GM21528 (cell line): ENCODE measurements around the gene FAM118B.
"Not testable (repeated sequence)": the region's sequence is repeated elsewhere in the genome, so short reads cannot be mapped to it uniquely, and the experiment has no call there.

ENCODE experiments used
- ATAC-seq: cut with Tn5 transposase; IDR thresholded peaks from one replicate; pipeline ENCODE4 v1.9.1; 2021; ENCODE audit warnings: mild to moderate bottlenecking, moderate library complexity; ENCODE audit not compliant: unreplicated experiment, low FRiP score

Gene FAM118B

DNA sequence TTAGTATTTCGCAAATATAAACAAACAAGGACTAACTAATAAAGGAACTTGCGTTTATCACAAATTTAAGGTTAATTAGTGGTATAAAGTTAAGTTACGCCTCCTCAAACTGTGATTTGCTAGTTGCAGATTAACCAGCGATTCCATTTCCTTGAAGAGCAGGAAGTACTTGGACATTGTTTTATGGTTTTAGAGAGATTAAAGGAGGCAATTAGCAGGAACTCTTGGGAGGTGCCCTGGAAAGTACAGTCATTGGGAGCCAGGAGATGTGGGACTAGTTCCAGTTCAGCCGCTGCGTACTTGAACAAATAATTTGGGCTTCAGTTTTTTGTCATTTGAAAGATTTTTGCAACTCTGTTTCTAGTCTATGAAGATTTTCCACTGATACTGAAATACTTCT, 3.3 kb downstream of the FAM118B start:
- ATAC-seq, result no peak

DNA sequence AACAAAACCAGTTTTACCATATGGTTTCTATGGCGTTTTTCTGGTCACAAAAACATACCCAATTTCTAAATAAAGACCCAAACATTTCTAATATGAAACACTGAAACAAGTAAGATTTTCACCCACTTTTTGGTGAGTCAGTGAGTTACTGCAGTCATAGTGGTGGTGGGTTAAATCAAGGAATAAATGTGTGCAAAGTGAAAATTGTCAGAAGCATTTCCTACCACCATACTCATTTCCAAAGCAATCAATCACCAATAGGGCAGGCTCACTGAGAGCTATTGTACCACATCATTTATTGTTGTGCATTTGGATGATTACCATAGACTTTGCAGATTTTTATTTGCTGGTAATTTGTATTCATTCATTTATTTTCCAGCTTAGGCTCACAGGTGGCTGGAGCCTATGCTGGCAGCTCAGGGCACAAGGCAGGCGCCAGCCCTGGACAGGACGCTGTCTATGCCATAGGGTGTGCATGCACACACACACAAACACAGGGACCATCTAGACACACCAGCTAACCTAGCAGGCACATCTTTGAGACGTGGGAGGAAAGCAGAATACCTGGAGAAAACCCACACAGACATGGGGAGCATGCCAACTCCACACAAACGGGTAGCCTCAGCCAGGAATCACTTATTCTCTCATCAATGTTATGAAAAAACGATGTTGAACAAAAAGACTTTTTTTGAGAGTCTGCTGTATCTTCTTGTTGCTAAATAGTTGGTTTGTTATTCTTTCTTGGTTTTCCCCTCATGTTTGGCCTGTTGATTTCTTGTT, 5.1 kb downstream of the FAM118B start:
- ATAC-seq, result no peak

DNA sequence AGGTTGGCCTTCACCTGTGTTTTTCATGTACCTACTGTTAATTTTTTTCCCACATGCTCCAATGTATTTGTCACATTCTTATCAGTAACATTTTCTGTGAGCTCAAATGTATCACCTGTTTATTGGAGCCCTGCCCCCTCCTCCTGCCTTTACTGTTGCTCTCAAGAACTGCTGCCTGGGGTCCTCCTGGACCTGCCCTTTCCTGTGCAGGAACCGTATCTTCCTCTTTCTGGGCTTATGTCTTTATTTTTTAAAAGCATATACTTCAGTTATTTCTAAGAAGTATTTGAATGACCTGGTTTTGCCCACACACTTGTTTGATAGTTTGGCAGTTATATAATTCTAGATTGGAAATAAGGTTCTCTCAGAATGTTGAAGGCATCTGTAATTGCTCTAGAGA, 5.9 kb downstream of the FAM118B start:
- ATAC-seq, result no peak

- ATAC-seq, result no peak
These were observed 8.0 kb downstream of the FAM118B start for GRCh38 chr11:126219547-126219946.

DNA sequence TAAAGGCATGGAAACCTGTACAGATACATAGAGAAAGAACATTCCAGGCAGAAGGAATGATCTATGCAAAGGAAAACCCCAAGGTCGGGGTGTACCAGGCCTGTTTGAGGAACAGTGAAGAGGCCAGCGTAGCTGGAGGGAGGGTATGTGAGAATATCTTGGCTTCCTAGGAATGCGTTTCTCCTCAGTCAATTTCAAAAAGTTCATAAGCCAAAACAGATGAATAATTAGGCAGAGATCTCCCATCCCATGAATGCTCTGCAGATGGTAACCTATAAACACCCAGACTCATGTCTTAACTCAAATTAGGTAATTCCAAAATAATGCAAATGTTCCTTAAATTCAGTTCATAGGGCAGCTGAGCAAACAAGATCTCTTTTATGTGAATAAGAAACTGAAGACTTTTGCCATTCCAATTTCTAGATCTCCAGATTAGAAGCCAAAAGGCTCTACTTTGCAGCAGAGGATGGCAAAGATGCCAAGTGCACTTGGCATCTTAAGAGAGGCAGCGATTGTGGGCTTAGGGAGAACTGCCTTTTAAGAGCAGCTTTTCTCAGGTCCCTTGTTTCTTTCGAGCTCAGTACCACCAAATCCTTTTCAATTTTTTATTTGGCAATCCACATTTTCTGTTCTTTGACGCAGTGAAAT, 13.2 kb downstream of the FAM118B start:
- ATAC-seq, result no peak

DNA sequence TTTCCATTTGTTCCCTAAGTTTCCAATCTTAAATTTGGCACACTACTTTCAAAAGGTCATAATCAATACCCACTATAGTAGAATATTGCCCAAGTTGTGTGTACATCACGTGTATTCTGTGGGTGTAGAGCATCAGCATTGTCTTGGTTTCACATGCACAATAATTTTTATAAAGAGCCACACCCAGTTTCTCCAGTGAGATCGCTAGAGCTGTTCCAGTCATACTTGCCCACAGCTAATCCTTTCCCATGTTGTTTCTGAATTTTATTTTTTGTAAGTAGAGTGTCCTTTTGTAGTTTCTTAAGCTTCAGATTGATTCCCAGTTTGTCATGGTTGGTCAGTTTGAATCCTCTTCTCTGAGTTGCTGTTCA, 13.7 kb downstream of the FAM118B start:
- ATAC-seq, result no peak

DNA sequence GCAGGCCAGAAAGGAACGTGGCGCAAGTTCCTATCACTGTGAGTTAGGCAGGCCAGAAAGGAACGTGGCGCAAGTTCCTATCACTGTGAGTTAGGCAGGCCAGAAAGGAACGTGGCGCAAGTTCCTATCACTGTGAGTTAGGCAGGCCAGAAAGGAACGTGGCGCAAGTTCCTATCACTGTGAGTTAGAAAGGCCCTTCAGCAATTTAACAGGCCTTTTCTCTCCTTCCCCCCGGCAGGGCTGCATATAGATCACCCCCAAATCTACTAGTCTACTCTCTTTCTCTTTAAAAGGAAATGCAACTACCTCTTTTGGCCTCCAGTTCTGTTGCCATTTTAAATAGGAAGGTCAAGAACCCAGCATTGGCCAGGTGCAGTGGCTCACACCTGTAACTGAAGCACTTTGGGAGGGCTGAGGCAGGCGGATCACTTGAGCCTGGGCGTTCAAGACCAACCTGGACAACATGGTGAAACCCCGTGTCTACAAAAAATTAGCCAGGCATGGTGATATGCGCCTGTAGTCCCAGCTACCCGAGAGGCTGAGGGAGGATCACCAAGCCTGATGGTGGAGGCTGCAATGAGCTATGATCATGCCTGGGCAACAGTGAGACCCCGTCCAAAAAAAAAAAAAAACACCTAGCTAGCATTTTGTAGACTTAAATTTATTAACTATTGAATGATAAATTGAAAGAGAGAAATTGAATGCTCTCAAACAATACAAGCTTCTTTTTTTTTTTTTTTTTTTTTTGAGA, 14.9 kb downstream of the FAM118B start:
- no peak for ATAC-seq

DNA sequence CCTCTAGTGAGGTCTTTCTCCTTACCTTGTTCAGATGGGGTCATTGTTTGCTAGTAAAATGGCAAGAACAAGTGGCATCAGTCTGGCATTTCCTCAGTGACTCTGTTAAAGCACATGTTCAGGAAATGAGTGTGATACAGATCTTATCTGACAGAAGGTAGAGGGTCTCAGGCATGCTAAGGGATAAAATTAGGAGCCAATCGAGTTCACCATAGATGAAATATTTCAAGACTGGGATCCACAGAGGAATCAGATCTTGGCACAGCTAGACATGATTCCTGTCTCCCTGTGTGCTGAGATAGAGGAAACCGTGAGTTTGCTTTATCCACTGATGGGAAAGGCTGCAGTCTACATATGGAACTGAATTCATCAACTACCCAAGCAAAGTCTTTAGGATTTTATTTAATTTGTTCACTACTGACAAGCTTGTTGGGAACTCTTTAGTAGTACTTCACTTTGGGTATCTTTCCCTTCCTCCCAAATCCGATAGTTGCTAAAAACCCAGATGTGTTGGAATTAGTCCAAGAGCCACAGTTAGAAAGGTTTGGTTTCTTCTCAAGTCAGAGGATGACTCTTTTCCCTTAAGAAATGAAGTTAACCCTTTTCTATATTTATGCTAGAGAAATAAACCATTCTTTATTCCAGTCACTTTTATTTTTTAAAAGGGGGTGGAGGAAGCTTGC, 18.4 kb downstream of the FAM118B start:
- no peak for ATAC-seq

DNA sequence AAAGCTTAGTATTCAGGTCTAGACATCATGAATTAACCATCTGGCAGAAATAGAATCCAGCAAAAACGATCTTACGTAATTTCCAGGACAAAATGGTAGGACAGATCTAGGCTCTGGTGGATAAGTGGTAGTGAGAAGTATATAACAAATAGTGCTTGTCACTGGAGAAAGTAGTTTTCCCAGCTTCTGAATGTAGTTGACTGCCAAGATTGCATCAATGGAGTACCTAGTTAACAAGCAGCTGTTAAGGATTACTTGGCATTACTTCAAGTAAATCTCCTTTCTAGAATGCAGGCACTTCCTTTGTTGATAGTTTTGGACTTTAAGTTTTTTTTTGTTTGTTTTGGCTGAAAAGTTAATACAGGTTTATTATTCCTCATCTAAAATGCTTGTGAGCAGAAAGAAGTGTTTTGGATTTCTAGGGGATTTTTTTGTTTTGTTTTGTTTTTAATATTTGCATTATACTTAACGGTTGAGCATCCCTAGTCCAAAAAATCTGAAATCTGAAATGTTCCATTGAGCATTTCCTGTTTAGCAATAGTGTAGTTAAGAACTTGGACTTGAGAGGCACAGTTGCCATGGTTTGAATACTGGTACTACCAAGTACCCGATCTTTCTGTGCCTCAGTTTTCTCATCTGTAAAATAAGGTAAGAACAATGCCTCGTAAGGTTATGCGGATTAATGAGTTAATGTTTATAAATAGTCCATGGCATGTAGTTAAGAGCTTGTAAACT, 20.3 kb downstream of the FAM118B start:
- no peak for ATAC-seq

DNA sequence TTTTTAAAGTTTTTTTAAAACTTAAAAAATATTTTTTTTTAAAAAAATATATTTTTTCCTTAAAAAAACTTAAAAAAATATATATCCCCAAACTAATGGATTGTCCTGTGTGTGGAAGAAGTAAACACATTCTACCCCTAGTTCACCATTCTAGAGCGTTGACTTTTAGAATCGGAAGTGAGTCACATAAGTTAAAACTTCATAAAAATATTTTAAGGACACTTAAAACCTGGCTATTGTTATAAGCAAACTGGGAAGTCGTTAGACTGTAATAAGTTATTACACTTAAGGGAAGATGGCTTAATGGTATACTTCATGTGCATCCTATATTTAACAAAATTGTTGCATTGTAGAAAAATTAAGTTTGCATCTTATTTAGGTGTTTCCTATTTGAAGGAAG, 21.1 kb downstream of the FAM118B start:
- no peak for ATAC-seq

DNA sequence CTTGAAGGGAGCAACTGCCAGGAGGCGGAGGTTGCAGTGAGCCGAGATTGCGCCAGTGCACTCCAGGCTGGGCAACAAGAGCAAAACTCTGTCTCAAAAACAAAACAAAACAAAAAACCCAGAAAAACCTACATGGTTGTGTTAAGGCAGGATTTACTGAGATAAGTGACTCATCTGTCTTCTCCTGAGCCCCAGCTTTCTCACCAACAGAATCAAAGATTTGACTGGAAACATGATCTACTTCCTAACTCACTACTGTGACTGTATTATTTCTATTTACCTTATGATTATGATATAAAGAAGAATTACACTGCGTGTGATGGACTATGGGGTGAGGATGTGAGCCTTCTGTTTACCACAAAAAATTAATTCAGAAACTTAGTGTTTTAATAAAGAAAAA, 21.8 kb downstream of the FAM118B start:
- no peak for ATAC-seq

DNA sequence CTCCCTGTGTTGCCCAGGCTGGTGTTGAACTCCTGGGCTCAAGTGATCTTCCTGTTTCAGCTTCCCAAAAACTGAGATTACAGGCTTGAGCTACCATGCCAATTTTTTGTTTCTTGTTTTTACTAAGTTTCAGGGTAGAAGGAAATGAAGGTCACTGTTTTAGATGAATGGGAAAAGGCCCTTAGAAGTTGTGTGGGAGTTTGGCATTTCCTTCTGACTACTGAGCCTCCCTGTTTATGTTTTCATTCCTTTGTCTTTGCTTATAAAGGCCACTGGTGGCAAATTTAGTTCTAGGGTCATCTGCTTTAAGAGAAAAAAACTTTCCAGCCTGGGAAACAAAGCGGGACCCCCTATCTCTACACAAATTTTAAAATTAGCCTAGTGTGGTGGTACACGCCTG, 35.1 kb downstream of the FAM118B start:
- no peak for ATAC-seq

- no peak for ATAC-seq
These were observed 41.7 kb downstream of the FAM118B start for GRCh38 chr11:126253265-126253664.

DNA sequence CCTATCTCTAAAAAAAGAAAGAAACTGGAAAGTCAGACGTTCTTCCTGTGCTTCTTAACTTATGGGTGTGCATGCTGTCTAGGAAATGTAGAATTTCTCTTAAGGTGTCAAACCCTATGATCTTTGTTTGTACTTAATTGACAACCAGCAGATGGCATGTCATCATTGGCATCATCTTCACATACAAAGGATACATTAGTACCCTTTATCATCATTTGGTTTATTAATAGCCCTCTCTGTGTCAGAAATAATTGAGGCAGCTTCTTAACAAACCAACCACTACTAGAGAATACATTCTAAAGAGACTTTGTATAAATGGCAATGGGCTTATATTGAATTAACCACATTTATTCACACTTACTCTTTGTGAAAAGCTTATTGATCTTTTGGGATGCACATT, 43.2 kb downstream of the FAM118B start:
- ATAC-seq, result no peak

DNA sequence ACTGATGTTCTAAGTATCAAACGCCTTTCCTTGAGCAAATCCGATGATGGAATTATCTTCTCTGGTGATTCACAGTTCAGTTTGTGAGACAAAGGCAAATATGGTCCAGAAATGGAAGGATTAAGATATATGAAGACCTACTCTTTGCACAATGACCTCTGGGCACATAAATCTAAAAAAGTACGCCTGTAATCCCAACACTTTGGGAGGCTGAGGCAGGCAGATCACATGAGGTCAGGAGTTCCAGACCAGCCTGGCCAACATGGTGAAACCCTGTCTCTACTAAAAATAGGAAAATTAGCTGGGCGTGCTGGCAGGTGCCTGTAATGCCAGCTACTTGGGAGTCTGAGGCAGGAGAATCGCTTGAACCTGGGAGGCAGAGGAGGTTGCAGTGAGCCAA, 43.9 kb downstream of the FAM118B start:
- ATAC-seq, result not testable (repeated sequence)

DNA sequence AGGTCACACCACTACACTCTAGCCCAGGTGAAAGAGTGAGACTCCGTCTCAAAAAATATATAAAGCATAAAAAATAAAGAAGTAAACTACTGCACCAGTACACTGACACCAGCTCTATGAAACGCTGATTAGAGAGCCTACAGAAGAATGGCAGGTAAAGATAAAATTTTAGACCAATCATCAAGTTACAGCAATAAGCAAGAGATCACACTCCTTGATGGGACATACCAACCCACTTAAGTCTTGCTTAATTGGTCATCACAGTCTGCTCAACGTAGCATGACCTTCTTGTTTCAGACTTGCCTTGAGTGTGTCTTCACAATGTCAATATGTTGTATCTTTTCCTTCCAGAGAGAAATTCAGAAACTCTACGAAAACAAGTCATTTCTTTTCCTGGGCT, 44.6 kb downstream of the FAM118B start:
- no peak for ATAC-seq

DNA sequence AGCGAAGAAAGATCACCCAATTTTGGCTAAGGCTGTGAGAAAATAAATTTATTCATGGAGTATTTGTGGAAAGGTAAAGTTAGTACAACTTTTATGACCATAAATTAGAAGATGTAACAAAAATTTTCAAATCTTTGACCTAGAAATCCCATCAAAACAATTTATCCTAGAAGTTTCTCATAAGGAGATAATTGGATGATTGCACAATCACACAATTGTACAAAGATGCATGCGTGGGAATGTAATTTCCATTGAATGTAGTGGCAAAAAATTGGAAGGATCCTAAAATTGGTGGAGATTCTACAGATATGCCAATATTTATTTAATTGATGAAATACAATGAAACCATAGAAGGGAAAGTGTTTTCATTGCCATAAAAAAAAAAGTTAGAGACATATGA, 45.6 kb downstream of the FAM118B start:
- ATAC-seq, result no peak

DNA sequence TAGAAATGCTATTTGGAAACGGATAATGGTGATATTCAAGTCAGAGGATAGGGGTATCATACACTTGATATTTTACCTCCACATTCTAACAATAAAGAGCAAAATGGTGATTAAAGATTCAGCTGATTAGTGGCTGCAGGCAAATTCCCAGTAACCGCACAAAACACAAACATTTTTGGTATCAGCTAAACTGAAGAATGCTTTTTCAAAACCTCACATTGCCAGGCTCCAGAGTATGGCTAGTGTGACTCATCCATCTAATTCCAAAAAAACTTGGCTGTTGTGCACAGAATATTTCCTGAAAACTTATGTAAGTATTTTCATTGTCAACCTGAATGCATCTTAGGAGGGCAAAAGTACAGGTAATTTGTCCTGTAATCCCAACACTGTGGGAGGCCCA, 46.2 kb downstream of the FAM118B start:
- no peak for ATAC-seq

GRCh38 chr11:126262216-126262615, 50.6 kb downstream of the FAM118B start:
- ATAC-seq, result no peak

- ATAC-seq, result no peak
These were observed 51.9 kb downstream of the FAM118B start for GRCh38 chr11:126263489-126263888.
